GM23248 (cell line): ENCODE results near the gene FBXW11.

Experiments used
- EZH2 ChIP-seq: fragments of 200-600 bp; sonication (generic); IDR thresholded peaks from 2 replicates; pipeline ENCODE4 v1.6.1; 2018; ENCODE audit warnings: antibody characterized with exemption, mild to moderate bottlenecking; ENCODE audit not compliant: insufficient read depth, poor library complexity, severe bottlenecking
- EZH2phosphoT487 ChIP-seq: fragments of 200-600 bp; sonication (generic); IDR thresholded peaks from 2 replicates; pipeline ENCODE4 v1.6.1; 2018; ENCODE audit warnings: antibody characterized with exemption, moderate library complexity, mild to moderate bottlenecking, low read depth; ENCODE audit not compliant: insufficient read depth

DNA sequence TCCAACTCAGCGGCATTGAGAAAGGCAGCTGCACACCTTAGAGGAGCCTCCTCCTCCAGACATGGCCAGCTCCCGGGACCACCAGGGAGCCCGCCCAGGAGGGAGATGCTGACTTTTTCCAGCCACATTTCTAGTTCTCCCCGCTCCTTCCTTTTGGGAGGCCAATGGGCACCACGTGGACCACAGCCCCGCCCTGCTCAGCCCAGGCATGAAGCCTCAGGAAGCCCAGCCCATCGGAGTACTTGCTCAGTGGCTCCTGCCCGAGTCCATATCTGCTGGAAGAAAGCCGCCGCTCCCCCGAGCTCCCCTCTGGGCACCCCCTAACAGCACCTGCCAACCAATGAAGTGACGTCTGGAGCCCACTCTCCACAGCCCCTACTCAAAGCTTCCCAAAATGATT lies 168.4 kb downstream of the FBXW11 start:
- TF ChIP-seq EZH2, result no peak
- TF ChIP-seq EZH2phosphoT487, result no peak
